Dedifferentiated amniotic fluid mesenchymal stem cell (primary cell): ENCODE results near the gene AFF3.
A peak's percentile ranks its signal among the peaks of the same experiment; 100 is the strongest.

ENCODE experiments used
- DNase-seq: peaks from one replicate; pipeline ENCODE4 v3.0.0-alpha.2; 2016; ENCODE audit errors: extremely low spot score

The AFF3 gene

GRCh38 chr2:99824758-99825157 is 317.6 kb downstream of the AFF3 start:
- DNase-seq = no peak

- DNase-seq = no peak
Measured at GRCh38 chr2:99822474-99823207, 319.7 kb downstream of the AFF3 start.

- no peak for DNase-seq
Measured at GRCh38 chr2:99821984-99822383, 320.4 kb downstream of the AFF3 start.

- DNase-seq = no peak
Measured at GRCh38 chr2:99821572-99821971, 320.8 kb downstream of the AFF3 start.

GRCh38 chr2:99821039-99821438 is 321.4 kb downstream of the AFF3 start:
- DNase-seq = no peak

GRCh38 chr2:99819766-99820165 is 322.6 kb downstream of the AFF3 start:
- DNase-seq = no peak

GRCh38 chr2:99818842-99819241 is 323.5 kb downstream of the AFF3 start:
- no peak for DNase-seq

- no peak for DNase-seq
Measured at GRCh38 chr2:99816908-99817307, 325.5 kb downstream of the AFF3 start.

GRCh38 chr2:99812426-99812825 is 330.0 kb downstream of the AFF3 start:
- no peak for DNase-seq

- peak; percentile 69 for DNase-seq
Measured at GRCh38 chr2:99811544-99811943, 330.8 kb downstream of the AFF3 start.

- no peak for DNase-seq
Measured at GRCh38 chr2:99810225-99810624, 332.2 kb downstream of the AFF3 start.

GRCh38 chr2:99809259-99809900 is 333.0 kb downstream of the AFF3 start:
- DNase-seq = no peak

GRCh38 chr2:99808361-99809200 is 333.8 kb downstream of the AFF3 start:
- DNase-seq = no peak

- peak; percentile 61 for DNase-seq
Measured at GRCh38 chr2:99806758-99807157, 335.6 kb downstream of the AFF3 start.

GRCh38 chr2:99805930-99806476 is 336.4 kb downstream of the AFF3 start:
- no peak for DNase-seq

GRCh38 chr2:99803846-99804245 is 338.5 kb downstream of the AFF3 start:
- DNase-seq = peak; percentile 31

GRCh38 chr2:99802734-99803133 is 339.7 kb downstream of the AFF3 start:
- no peak for DNase-seq

GRCh38 chr2:99801327-99801901 is 341.0 kb downstream of the AFF3 start:
- no peak for DNase-seq

- DNase-seq = no peak
Measured at GRCh38 chr2:99797475-99797874, 344.9 kb downstream of the AFF3 start.

GRCh38 chr2:99794414-99794813 is 348.0 kb downstream of the AFF3 start:
- DNase-seq = no peak

- no peak for DNase-seq
Measured at GRCh38 chr2:99793022-99793421, 349.4 kb downstream of the AFF3 start.

- DNase-seq = no peak
Measured at GRCh38 chr2:99789849-99790248, 352.5 kb downstream of the AFF3 start.
